Endothelial cell (in vitro differentiated cells): Measurements from ENCODE around the gene ISM1. TPM values are rescaled to one million over a fixed set of nuclear protein-coding genes. Genes with fewer than 3 reads are reported as not detected.

Source experiments
- DNase-seq: peaks from one replicate; pipeline ENCODE4 v3.0.0; 2021; ENCODE audit warnings: low spot score
- H3K27ac Mint-ChIP-seq: one replicate; pipeline ENCODE4 v1.8.0; 2021; ENCODE audit warnings: mixed read lengths, inconsistent platforms; ENCODE audit not compliant: unreplicated experiment
- H3K27me3 Mint-ChIP-seq: one replicate; pipeline ENCODE4 v1.8.0; 2021; ENCODE audit warnings: mild to moderate bottlenecking, moderate library complexity, mixed read lengths, inconsistent platforms; ENCODE audit not compliant: unreplicated experiment
- H3K36me3 Mint-ChIP-seq: one replicate; pipeline ENCODE4 v1.8.0; 2021; ENCODE audit warnings: mild to moderate bottlenecking, low read depth, mixed read lengths, inconsistent platforms; ENCODE audit not compliant: unreplicated experiment
- H3K4me1 Mint-ChIP-seq: one replicate; pipeline ENCODE4 v1.8.0; 2021; ENCODE audit warnings: mild to moderate bottlenecking, mixed read lengths, inconsistent platforms; ENCODE audit not compliant: unreplicated experiment
- H3K4me3 Mint-ChIP-seq: one replicate; pipeline ENCODE4 v1.8.0; 2021; ENCODE audit warnings: mild to moderate bottlenecking, mixed read lengths, inconsistent platforms; ENCODE audit not compliant: unreplicated experiment
- H3K9me3 Mint-ChIP-seq: one replicate; pipeline ENCODE4 v1.8.0; 2021; ENCODE audit warnings: mixed read lengths, inconsistent platforms; ENCODE audit not compliant: unreplicated experiment
- CTCF ChIP-seq: fragments of 200-600 bp; sonication (generic); IDR thresholded peaks from one replicate; pipeline ENCODE4 v1.5.0; 2021; ENCODE audit warnings: antibody characterized with exemption; ENCODE audit not compliant: unreplicated experiment
- total RNA-seq: library from RNA; stranded (reverse); fragmentation: NEBNext Ultra II Directional; extraction: Animal tissue kit (Norgen Biotek cat#: 25700); gene quantifications from one replicate; pipeline ENCODE4 v1.2.1, GENCODE V29; 2021; ENCODE audit not compliant: unreplicated experiment

ISM1 gene
- total RNA-seq, 1 donor from 2014 or later, result 23.8 TPM

- no peaks in the 10 kb centered on the region for H3K27me3 Mint-ChIP-seq
- no peak for TF ChIP-seq CTCF
These were observed 70.1 kb downstream of the ISM1 start for GRCh38 chr20:13291157-13291556.

DNA sequence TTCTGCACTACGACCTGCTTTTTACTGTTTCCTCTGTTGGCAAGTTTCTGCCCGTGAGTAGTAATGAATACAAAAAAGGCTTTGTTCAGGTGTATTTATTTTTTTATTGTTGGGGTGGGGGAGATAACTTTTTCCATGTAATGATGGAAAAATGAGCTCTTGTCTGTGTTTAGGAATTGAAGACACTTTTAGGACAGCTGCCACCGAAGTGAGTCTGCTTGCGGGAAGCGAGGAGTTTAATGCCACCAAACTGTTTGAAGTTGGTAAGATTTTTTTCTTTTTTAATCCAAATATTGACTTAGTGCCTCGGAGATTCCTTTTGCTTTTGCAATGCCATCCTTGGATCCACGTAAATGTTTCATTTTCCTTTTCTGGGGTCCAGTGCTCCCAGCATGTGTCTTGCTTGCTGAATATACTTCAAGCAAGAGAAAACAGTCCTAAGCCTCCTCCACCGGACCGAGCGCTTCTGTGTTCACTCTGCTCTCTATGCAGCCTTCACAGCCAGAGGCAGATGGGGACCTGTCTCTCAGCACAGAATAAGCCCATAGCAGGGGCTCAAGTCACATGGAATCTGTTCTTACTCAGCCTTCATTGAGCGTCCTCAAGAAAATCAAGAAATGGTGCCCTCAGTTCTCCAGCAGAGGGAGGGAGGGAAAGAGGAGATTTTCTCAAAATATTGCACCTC is 71.3 kb downstream of the ISM1 start:
- no peaks in the 10 kb centered on the region for H3K27me3 Mint-ChIP-seq
- H3K9me3 Mint-ChIP-seq, result no peaks in the 10 kb centered on the region
- peaks cover 11% of the 10 kb centered on the region for H3K4me1 Mint-ChIP-seq
- H3K27ac Mint-ChIP-seq, result no peak overlapping the region
- no peak for DNase-seq
- TF ChIP-seq CTCF, result no peak
- no peak overlapping the region for H3K4me3 Mint-ChIP-seq
- H3K36me3 Mint-ChIP-seq, result peaks cover 35% of the 10 kb centered on the region

More at GRCh38 chr20:13291157-13291556, 70.1 kb downstream of the ISM1 start:
- Mint-ChIP-seq H3K9me3 (no peaks in the 10 kb centered on the region), H3K36me3 (peaks cover 35% of the 10 kb centered on the region), H3K4me1 (peaks cover 11% of the 10 kb centered on the region), H3K27ac (no peak overlapping the region), H3K4me3 (no peak overlapping the region)
- DNase-seq, result no peak

GRCh38 chr20:13294522-13294921 is 73.4 kb downstream of the ISM1 start:
- no peaks in the 10 kb centered on the region for H3K9me3 Mint-ChIP-seq
- no peak for DNase-seq
- no peak for TF ChIP-seq CTCF
- H3K36me3 Mint-ChIP-seq, result peaks cover 33% of the 10 kb centered on the region
- H3K27ac Mint-ChIP-seq, result no peak overlapping the region
- H3K4me3 Mint-ChIP-seq, result no peak overlapping the region
- H3K4me1 Mint-ChIP-seq, result peaks cover 4% of the 10 kb centered on the region
- H3K27me3 Mint-ChIP-seq, result no peaks in the 10 kb centered on the region

DNA sequence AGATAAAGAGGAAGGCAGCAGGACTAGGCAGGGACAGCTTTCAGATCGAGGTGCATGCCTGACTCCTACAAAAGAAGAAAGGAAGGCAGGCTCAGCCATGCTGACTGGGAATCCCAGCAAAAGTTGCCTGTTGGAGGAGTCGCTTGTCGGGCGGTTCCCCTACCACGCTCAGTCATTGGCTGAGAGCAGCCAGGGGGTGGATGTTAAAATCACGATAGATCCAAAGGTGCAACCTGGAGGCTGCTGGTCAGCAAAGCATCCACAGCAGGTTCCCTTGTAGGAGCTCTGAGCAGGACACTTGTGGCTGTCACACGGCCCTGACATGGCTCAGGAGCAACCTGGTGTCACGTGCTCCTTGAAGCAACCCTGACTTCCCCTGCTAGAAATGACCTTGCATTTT is 74.6 kb downstream of the ISM1 start:
- no peak for DNase-seq
- TF ChIP-seq CTCF, result no peak
- no peak overlapping the region for H3K4me3 Mint-ChIP-seq
- H3K36me3 Mint-ChIP-seq, result peaks cover 32% of the 10 kb centered on the region
- H3K9me3 Mint-ChIP-seq, result no peaks in the 10 kb centered on the region
- H3K27ac Mint-ChIP-seq, result no peak overlapping the region
- no peaks in the 10 kb centered on the region for H3K27me3 Mint-ChIP-seq
- no peaks in the 10 kb centered on the region for H3K4me1 Mint-ChIP-seq

DNA sequence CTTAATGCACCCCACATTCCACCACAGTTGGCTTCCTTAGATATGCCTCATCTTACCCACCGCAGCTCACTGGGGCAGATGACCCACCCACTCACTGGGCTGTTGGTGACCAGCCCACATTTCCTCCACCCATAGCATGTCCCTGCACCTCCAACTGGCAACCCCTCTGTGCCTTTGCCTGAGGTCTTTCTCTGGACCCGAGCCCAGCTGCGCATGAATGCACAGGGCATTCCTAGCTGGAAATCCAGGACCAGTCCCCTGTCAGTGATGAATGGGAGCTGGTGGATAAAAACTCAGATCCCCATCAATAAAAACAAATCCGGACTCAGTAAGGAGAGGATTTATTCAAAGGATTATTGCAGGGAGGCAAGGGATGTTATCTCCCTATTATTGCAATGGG is 75.0 kb downstream of the ISM1 start:
- no peak overlapping the region for H3K4me3 Mint-ChIP-seq
- no peak overlapping the region for H3K27ac Mint-ChIP-seq
- peaks cover 32% of the 10 kb centered on the region for H3K36me3 Mint-ChIP-seq
- no peak for DNase-seq
- H3K27me3 Mint-ChIP-seq, result no peaks in the 10 kb centered on the region
- no peaks in the 10 kb centered on the region for H3K4me1 Mint-ChIP-seq
- no peak for TF ChIP-seq CTCF
- H3K9me3 Mint-ChIP-seq, result no peaks in the 10 kb centered on the region
